Breast epithelium (tissue), 3 donors: ENCODE results near the gene PTPN3.

Experiments used
- CTCF ChIP-seq, 3 donors: fragments of 450-650 bp; IDR thresholded peaks; one replicate each; pipeline ENCODE4 v1.5.1; 2016 to 2017; ENCODE audit warnings: antibody characterized with exemption in 3 of 3, mild to moderate bottlenecking in 3 of 3, moderate library complexity in 3 of 3
- POLR2A ChIP-seq: fragments of 450-650 bp; IDR thresholded peaks from one replicate; pipeline ENCODE4 v1.6.1; 2016; ENCODE audit warnings: antibody characterized with exemption, mild to moderate bottlenecking, moderate library complexity
- POLR2AphosphoS5 ChIP-seq, 3 donors: sonication (generic); formaldehyde crosslinking; IDR thresholded peaks; one replicate each; pipeline ENCODE4 v1.6.1; 2017; ENCODE audit warnings: antibody characterized with exemption in 3 of 3

GRCh38 chr9:109355564-109356297 is 142.4 kb downstream of the PTPN3 start:
- TF ChIP-seq POLR2A (no peak), CTCF (IDR thresholded peaks at IDR 0.05) (no peak), POLR2AphosphoS5 (IDR thresholded peaks at IDR 0.05) (no peak)
